GM18907 (cell line): ENCODE data around the gene PSMB2.

Experiments used
- ATAC-seq: cut with Tn5 transposase; IDR thresholded peaks from one replicate; pipeline ENCODE4 v1.9.1; 2021; ENCODE audit warnings: mild to moderate bottlenecking, moderate library complexity; ENCODE audit not compliant: unreplicated experiment

PSMB2 gene

DNA sequence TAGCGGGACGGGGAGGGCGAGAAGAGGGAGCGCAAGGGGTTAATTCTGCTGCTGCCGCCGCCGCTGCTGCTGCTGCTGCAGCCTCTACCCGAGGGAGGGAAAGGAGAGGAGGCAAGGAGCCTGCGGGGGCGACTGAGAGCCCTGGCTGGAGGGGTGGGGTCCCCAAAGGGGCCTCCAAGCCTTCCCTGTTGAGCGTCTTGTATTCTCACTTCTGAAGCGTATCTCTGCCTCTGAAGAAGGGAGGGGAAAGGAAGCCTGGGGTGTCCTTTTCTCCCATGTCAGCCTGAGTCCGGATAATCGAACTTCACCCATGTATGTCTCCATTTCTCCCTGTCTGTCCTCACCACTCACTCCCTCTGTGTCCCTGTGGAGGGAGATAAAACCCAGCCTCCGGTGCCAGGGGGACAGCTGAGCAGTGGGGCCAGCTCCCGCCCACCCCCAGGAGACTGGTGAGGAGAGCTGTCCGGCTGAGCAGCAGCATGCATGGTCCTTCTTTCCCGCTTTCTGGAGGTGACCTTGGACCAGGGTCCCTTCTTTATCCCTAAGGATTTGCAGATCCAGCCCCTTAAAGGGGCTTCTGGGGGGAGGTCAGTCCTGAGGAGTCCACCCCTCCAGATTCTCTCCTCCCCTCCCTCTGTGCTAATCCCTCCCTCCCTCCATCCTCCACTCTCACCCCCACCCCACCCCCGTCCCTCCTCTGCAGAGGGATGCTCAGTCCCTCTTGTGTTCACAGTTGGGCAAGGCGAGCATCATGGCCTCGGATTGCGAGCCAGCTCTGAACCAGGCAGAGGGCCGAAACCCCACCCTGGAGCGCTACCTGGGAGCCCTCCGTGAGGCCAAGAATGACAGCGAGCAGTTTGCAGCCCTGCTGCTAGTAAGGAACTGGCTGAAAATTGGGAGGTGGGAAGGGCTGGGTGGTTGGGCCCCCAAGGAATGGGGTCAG, 82.7 kb downstream of the PSMB2 start:
- no peak for ATAC-seq

DNA sequence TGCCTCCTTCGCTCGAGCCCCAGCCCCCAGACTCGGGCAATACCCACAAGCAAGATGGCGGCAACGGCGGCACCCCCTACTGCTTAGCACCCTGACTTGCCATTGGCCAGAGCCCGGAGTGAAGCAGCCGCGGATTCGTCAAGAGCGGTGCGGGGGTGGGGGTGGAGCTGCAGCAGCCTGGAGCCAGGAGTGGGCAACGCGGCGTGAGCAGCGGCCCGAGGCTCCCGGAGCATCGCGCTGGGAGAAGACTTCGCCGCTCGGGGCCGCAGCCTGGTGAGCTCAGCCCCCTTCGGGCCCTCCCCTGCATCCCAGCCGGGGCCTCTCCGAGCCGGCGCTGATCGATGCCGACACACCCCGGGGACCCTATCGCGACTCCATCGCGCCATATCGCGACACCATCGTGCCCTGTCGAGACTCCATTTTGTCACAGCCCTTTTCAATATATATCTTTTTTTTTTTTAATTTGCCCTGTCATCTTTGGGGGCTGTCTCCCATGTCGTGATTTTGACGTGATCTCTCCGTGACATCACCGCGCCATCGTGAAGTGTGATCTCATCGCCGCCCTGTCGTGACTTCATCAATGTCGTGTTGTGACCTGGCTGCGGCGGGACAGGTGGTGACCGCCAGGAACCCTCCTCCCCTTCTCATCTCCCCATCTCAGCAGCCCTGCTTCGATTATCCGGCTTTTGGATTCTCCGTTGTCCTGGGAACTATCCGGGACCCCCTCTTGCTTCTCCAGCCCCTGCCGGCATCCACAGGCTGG, 83.5 kb downstream of the PSMB2 start, which contains the start of gene NCDN:
Gene NCDN, plus strand, starts transcription at position 189 of the 763 bp plus-strand sequence. Its CDS starts 392 bp downstream, at position 581.
- peak; percentile 84 for ATAC-seq

DNA sequence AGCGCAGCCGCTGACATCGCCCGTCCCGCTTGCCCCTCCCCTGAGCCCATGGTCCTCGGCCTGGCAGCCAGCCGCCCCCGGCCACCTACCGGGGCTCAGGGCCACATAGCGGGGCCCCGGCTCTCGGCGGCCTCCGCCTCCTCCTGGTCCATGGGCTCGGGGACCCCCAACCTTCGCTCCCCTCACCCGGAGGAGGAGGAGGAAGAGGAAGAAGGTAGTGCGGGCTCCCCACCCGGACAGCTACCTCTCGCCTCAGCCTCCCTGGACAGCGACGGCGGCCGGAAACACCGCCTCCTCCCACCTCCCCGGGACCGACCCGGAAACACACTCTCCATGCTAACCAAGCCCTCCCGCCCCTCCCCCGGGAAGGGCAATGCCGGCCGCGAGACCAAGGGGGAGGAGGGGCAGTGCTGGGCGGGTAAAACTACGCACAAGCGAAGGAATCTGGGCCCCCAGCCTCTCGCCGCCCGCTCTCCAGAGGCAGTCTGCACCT, 84.2 kb downstream of the PSMB2 start, which contains the start of gene KIAA0319L:
Gene KIAA0319L, minus strand, starts transcription at position 286 of the 493 bp plus-strand sequence. CDS start 2,912 bp downstream, outside the sequence.
- ATAC-seq, result peak; percentile 81

- no peak for ATAC-seq
These were observed 84.7 kb downstream of the PSMB2 start for GRCh38 chr1:35556484-35557117.

- ATAC-seq, result no peak
These were observed 85.5 kb downstream of the PSMB2 start for GRCh38 chr1:35555601-35556477.

DNA sequence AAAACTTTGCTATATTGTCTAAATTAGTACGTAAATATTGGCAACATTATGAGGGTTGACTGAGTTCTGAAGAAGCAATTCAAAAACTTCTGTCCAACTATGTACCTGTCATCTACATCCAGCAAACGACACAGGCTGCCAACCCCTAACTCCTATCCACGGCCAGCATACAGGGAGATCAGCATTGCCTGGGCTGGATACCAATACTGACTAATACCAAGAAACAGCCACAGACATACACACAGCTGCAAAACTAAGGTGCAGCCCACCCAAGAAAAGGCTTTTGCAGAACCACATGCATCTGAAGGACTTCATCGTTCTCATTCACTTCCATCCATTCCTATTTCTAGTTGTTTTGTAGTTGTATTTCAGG, 86.1 kb downstream of the PSMB2 start:
- ATAC-seq, result no peak

DNA sequence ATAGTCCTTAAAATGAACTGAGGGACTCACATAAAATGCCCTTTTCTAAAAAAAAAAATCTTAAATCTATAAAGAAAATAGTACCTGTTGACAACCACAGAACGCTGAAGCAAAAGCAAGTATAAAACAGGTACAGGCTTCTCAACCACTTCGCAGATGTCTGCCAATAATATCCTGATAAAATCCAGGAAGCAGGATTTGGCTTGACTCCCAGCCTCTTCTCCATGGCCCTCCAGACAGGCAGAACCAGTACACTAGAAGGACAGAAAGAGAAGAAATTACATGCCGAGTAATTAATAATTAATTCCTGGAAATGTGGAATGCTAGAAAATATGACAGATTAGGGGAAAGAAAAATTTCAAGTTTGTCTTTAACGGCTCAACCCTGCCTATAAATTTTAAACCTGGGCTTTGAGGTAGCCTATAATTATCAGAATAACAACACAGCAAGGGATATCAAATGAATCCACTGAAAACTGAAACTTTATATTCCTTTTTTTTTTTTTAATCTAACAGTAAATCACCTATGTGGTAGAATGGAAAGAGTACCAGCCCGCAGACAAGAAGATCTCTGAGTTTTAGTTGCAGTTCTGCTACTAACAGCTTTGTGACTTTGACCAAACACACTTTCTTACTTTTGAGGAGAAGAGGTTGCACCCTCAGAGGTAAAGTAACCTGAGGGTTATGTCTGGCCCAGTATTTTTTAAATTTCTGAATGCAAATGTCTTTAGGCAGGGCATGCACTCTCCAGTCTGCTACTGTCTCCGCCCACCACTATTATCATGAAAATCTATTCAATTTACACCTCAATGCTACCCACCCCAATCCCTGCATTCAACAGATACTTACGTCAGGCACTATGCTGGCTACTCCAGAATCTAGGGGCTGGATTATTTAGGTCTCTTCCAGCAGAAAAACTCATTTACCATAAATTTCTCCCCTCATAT, 86.8 kb downstream of the PSMB2 start:
- ATAC-seq, result no peak

DNA sequence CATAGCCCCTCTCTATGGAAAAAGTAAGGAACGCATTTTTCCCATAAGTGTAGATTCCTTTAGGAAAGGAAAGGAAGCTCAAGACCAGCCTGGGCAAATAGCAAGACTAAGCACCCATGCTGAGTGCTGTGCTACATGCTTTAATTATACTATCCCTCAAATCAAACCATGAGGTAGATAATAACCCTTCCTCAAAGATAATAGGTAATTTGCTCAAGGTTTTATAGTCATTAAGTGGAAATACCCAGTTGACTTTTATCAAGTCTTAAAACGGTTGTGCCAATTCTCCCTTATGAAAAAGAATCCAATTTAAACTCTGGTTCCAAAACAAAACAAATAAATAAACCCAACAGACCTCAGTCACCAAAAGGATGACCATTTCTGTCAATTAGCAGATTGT, 87.5 kb downstream of the PSMB2 start:
- ATAC-seq, result no peak
